HL-60 (cell line): ENCODE measurements around the gene CHAC2.
"Not testable (repeated sequence)": the region's sequence is repeated elsewhere in the genome, so short reads cannot be mapped to it uniquely, and the experiment has no call there.

ENCODE experiments used
- TF ChIP-seq, protein P1 (sequence below): IDR thresholded peaks from one replicate; pipeline ENCODE4 v1.5.1; 2011; ENCODE audit warnings: low read length, control low read depth, inconsistent platforms; ENCODE audit not compliant: insufficient read depth
- TF ChIP-seq, protein P2 (sequence below): IDR thresholded peaks from 2 replicates; pipeline ENCODE4 v1.6.1; 2012; ENCODE audit warnings: low read depth; ENCODE audit not compliant: insufficient replicate concordance

DNA sequence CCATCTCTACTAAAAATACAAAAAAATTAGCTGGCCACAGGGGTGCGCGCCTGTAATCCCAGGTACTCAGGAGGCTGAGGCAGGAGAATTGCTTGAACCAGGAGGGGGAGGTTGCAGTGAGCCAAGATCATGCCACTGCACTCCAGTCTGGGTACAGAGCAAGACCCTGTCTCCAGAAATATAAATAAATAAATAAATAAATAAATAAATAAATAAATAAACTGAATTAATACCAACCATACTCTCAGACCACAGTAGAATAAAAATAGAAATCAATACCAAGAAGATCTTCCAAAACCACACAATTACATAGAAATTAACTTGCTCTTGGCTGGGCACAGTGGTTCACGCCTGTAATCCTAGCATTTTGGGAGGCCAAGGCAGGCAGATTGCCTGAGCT lies 46.7 kb upstream of the CHAC2 start:
- TF ChIP-seq, protein P1, sequence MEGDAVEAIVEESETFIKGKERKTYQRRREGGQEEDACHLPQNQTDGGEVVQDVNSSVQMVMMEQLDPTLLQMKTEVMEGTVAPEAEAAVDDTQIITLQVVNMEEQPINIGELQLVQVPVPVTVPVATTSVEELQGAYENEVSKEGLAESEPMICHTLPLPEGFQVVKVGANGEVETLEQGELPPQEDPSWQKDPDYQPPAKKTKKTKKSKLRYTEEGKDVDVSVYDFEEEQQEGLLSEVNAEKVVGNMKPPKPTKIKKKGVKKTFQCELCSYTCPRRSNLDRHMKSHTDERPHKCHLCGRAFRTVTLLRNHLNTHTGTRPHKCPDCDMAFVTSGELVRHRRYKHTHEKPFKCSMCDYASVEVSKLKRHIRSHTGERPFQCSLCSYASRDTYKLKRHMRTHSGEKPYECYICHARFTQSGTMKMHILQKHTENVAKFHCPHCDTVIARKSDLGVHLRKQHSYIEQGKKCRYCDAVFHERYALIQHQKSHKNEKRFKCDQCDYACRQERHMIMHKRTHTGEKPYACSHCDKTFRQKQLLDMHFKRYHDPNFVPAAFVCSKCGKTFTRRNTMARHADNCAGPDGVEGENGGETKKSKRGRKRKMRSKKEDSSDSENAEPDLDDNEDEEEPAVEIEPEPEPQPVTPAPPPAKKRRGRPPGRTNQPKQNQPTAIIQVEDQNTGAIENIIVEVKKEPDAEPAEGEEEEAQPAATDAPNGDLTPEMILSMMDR, result not testable (repeated sequence)
- TF ChIP-seq, protein P2, sequence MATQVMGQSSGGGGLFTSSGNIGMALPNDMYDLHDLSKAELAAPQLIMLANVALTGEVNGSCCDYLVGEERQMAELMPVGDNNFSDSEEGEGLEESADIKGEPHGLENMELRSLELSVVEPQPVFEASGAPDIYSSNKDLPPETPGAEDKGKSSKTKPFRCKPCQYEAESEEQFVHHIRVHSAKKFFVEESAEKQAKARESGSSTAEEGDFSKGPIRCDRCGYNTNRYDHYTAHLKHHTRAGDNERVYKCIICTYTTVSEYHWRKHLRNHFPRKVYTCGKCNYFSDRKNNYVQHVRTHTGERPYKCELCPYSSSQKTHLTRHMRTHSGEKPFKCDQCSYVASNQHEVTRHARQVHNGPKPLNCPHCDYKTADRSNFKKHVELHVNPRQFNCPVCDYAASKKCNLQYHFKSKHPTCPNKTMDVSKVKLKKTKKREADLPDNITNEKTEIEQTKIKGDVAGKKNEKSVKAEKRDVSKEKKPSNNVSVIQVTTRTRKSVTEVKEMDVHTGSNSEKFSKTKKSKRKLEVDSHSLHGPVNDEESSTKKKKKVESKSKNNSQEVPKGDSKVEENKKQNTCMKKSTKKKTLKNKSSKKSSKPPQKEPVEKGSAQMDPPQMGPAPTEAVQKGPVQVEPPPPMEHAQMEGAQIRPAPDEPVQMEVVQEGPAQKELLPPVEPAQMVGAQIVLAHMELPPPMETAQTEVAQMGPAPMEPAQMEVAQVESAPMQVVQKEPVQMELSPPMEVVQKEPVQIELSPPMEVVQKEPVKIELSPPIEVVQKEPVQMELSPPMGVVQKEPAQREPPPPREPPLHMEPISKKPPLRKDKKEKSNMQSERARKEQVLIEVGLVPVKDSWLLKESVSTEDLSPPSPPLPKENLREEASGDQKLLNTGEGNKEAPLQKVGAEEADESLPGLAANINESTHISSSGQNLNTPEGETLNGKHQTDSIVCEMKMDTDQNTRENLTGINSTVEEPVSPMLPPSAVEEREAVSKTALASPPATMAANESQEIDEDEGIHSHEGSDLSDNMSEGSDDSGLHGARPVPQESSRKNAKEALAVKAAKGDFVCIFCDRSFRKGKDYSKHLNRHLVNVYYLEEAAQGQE, result not testable (repeated sequence)
